ENCODE data around the gene MYO5C. TPM values are rescaled to one million over a fixed set of nuclear protein-coding genes. Genes with fewer than 3 reads are reported as not detected.

Gene MYO5C
- total RNA-seq, 1 donor from 2014 or later, result 74.7 TPM

- no peak for TF ChIP-seq CTCF (IDR thresholded peaks at IDR 0.05)
- no peak for ATAC-seq
- H3K4me1 ChIP-seq, result no peaks in the 10 kb centered on the region
- H3K36me3 ChIP-seq, result peaks cover 52% of the 10 kb centered on the region
- intact Hi-C loops (cut with DNase I), result no loop called here
- H3K4me3 ChIP-seq, result no peak overlapping the region
- H3K27ac ChIP-seq, result no peak overlapping the region
- no peaks in the 10 kb centered on the region for H3K27me3 ChIP-seq (ENCODE audit: low read depth)
- DNase-seq, result no peak
- H3K9me3 ChIP-seq, result no peaks in the 10 kb centered on the region
These were observed 62.2 kb downstream of the MYO5C start for GRCh38 chr15:52233405-52233804.

- H3K27ac ChIP-seq, result no peak overlapping the region
- no peak overlapping the region for H3K4me3 ChIP-seq
- no peaks in the 10 kb centered on the region for H3K9me3 ChIP-seq
- DNase-seq (no peak), ATAC-seq (no peak)
- peaks cover 61% of the 10 kb centered on the region for H3K36me3 ChIP-seq
- H3K27me3 ChIP-seq (ENCODE audit: low read depth), result no peaks in the 10 kb centered on the region
- intact Hi-C loops (cut with DNase I), result no loop called here
- H3K4me1 ChIP-seq, result no peaks in the 10 kb centered on the region
- TF ChIP-seq CTCF (IDR thresholded peaks at IDR 0.05), result no peak
These were observed 63.3 kb downstream of the MYO5C start for GRCh38 chr15:52232327-52232726.

- H3K36me3 ChIP-seq, result peaks cover 52% of the 10 kb centered on the region
- H3K27me3 ChIP-seq (ENCODE audit: low read depth), result no peaks in the 10 kb centered on the region
- no peak for TF ChIP-seq CTCF (IDR thresholded peaks at IDR 0.05)
- no peaks in the 10 kb centered on the region for H3K4me1 ChIP-seq
- intact Hi-C loops (cut with DNase I), result no loop called here
- ATAC-seq (no peak), DNase-seq (no peak)
- no peak overlapping the region for H3K4me3 ChIP-seq
- no peak overlapping the region for H3K27ac ChIP-seq
- no peaks in the 10 kb centered on the region for H3K9me3 ChIP-seq
These were observed 65.5 kb downstream of the MYO5C start for GRCh38 chr15:52230073-52230472.

- TF ChIP-seq CTCF (IDR thresholded peaks at IDR 0.05), result no peak
- no peaks in the 10 kb centered on the region for H3K27me3 ChIP-seq (ENCODE audit: low read depth)
- DNase-seq (no peak), ATAC-seq (peak; percentile 57 to 68)
- H3K4me3 ChIP-seq, result no peak overlapping the region
- intact Hi-C loops (cut with DNase I), result no loop called here
- H3K27ac ChIP-seq, result no peak overlapping the region
- no peaks in the 10 kb centered on the region for H3K9me3 ChIP-seq
- no peaks in the 10 kb centered on the region for H3K4me1 ChIP-seq
- H3K36me3 ChIP-seq, result peaks cover 51% of the 10 kb centered on the region
These were observed 66.7 kb downstream of the MYO5C start for GRCh38 chr15:52228921-52229320.

- TF ChIP-seq CTCF (IDR thresholded peaks at IDR 0.05), result peak; percentile 76
- Histone ChIP-seq H3K9me3 (no peaks in the 10 kb centered on the region), H3K4me3 (no peak overlapping the region), H3K4me1 (no peaks in the 10 kb centered on the region), H3K36me3 (peaks cover 58% of the 10 kb centered on the region), H3K27ac (no peak overlapping the region), H3K27me3 (ENCODE audit: low read depth) (no peaks in the 10 kb centered on the region)
- ATAC-seq (peak; percentile 90), DNase-seq (no peak)
- intact Hi-C loops (cut with DNase I), result no loop called here
These were observed 68.1 kb downstream of the MYO5C start for GRCh38 chr15:52227456-52227855.

GRCh38 chr15:52225230-52225629, 70.4 kb downstream of the MYO5C start:
- Histone ChIP-seq H3K9me3 (no peaks in the 10 kb centered on the region), H3K4me1 (no peaks in the 10 kb centered on the region), H3K4me3 (no peak overlapping the region), H3K36me3 (peaks cover 62% of the 10 kb centered on the region), H3K27me3 (ENCODE audit: low read depth) (no peaks in the 10 kb centered on the region), H3K27ac (no peak overlapping the region)
- ATAC-seq, result no peak
- no peak for TF ChIP-seq CTCF (IDR thresholded peaks at IDR 0.05)
- intact Hi-C loops (cut with DNase I), result no loop called here
- no peak for DNase-seq

Data from lower lobe of right lung (tissue), 2 donors.